Astrocyte (in vitro differentiated cells and primary cell): ENCODE results near the gene NTN1. TPM values are rescaled to one million over a fixed set of nuclear protein-coding genes. Genes with fewer than 3 reads are reported as not detected.

Experiments
- DNase-seq: peaks from one replicate; pipeline ENCODE4 v3.0.0-alpha.2; 2010; ENCODE audit warnings: low read depth
- FAIRE-seq: peaks from 2 replicates; lab custom pipeline; 2011; peaks lifted over from hg19 to GRCh38; lab: Jason Lieb, UNC
- H2AFZ ChIP-seq: 2 replicates; pipeline ENCODE4 v1.6.0; 2012; ENCODE audit warnings: low read depth, low read length, inconsistent platforms
- H3K27ac ChIP-seq: 2 replicates; pipeline ENCODE4 v1.5.1; 2011; ENCODE audit warnings: low read depth, low read length, inconsistent platforms
- H3K27me3 ChIP-seq: 2 replicates; pipeline ENCODE4 v1.6.0; 2011; ENCODE audit warnings: low read length, inconsistent platforms; ENCODE audit not compliant: insufficient read depth
- H3K36me3 ChIP-seq: 2 replicates; pipeline ENCODE4 v1.5.1; 2011; ENCODE audit warnings: low read length, inconsistent platforms; ENCODE audit not compliant: insufficient read depth
- H3K4me1 ChIP-seq: 2 replicates; pipeline ENCODE4 v1.5.1; 2011; ENCODE audit warnings: low read length, inconsistent platforms; ENCODE audit not compliant: insufficient read depth
- H3K4me2 ChIP-seq: 2 replicates; pipeline ENCODE4 v1.6.0; 2012; ENCODE audit warnings: low read length, inconsistent platforms
- H3K4me3 ChIP-seq: 2 replicates; pipeline ENCODE4 v1.5.1; 2011; ENCODE audit warnings: low read depth, mild to moderate bottlenecking, low read length, inconsistent platforms; ENCODE audit not compliant: insufficient read depth
- H3K79me2 ChIP-seq: 2 replicates; pipeline ENCODE4 v1.6.0; 2012; ENCODE audit warnings: mild to moderate bottlenecking, low read length, inconsistent platforms; ENCODE audit not compliant: insufficient read depth
- H3K9ac ChIP-seq: 2 replicates; pipeline ENCODE4 v1.6.0; 2012; ENCODE audit warnings: mild to moderate bottlenecking, low read length, inconsistent platforms
- H3K9me3 ChIP-seq: 2 replicates; pipeline ENCODE4 v1.5.1; 2012; ENCODE audit warnings: low read depth, mild to moderate bottlenecking, low read length, inconsistent platforms; ENCODE audit not compliant: insufficient read depth
- H4K20me1 ChIP-seq: 2 replicates; pipeline ENCODE4 v1.6.0; 2012; ENCODE audit warnings: low read length, inconsistent platforms; ENCODE audit not compliant: insufficient read depth
- H3K27ac Mint-ChIP-seq: one replicate; pipeline ENCODE4 v1.8.0; 2021; ENCODE audit warnings: mild to moderate bottlenecking, mixed read lengths; ENCODE audit not compliant: unreplicated experiment
- H3K27me3 Mint-ChIP-seq: one replicate; pipeline ENCODE4 v1.8.0; 2021; ENCODE audit warnings: low read depth, mixed read lengths; ENCODE audit not compliant: unreplicated experiment
- H3K36me3 Mint-ChIP-seq: one replicate; pipeline ENCODE4 v1.8.0; 2021; ENCODE audit warnings: low read depth, mixed read lengths; ENCODE audit not compliant: unreplicated experiment
- H3K4me1 Mint-ChIP-seq: one replicate; pipeline ENCODE4 v1.8.0; 2021; ENCODE audit warnings: low read depth, mixed read lengths; ENCODE audit not compliant: unreplicated experiment
- H3K4me3 Mint-ChIP-seq: one replicate; pipeline ENCODE4 v1.8.0; 2021; ENCODE audit warnings: mild to moderate bottlenecking, moderate library complexity, mixed read lengths; ENCODE audit not compliant: unreplicated experiment
- H3K9me3 Mint-ChIP-seq: one replicate; pipeline ENCODE4 v1.8.0; 2021; ENCODE audit warnings: mild to moderate bottlenecking, mixed read lengths; ENCODE audit not compliant: unreplicated experiment
- CTCF ChIP-seq: IDR thresholded peaks from 2 replicates; pipeline ENCODE4 v1.5.1; 2011; ENCODE audit warnings: low read depth, mild to moderate bottlenecking, inconsistent platforms, low read length, moderate library complexity; ENCODE audit not compliant: insufficient read depth
- EZH2 ChIP-seq: IDR thresholded peaks from 2 replicates; pipeline ENCODE4 v1.6.1; 2012; ENCODE audit warnings: mild to moderate bottlenecking, low read length, inconsistent platforms; ENCODE audit not compliant: insufficient read depth
- total RNA-seq: library from RNA; stranded (reverse); gene quantifications from 2 replicates; pipeline ENCODE4 v1.2.1, GENCODE V29; 2021

Gene NTN1
- total RNA-seq, 1 donor from 2014 or later = 9.8 TPM

- Histone ChIP-seq H3K4me1 (peaks cover 9% of the 10 kb centered on the region), H3K4me3 (no peak overlapping the region), H3K27ac (no peak overlapping the region), H3K27me3 (no peaks in the 10 kb centered on the region), H4K20me1 (no peaks in the 10 kb centered on the region), H2AFZ (no peak overlapping the region), H3K4me2 (no peak overlapping the region), H3K9ac (no peak overlapping the region), H3K36me3 (no peaks in the 10 kb centered on the region), H3K9me3 (no peaks in the 10 kb centered on the region), H3K79me2 (no peaks in the 10 kb centered on the region)
- Mint-ChIP-seq H3K27me3 (peaks cover 7% of the 10 kb centered on the region), H3K4me1 (no peaks in the 10 kb centered on the region), H3K27ac (no peak overlapping the region), H3K4me3 (no peak overlapping the region), H3K9me3 (peaks cover 10% of the 10 kb centered on the region), H3K36me3 (peaks cover 8% of the 10 kb centered on the region)
- DNase-seq (no peak), FAIRE-seq (no peak)
- TF ChIP-seq EZH2 (no peak), CTCF (no peak)
Measured at GRCh38 chr17:9235346-9235745, 214.0 kb downstream of the NTN1 start.

DNA sequence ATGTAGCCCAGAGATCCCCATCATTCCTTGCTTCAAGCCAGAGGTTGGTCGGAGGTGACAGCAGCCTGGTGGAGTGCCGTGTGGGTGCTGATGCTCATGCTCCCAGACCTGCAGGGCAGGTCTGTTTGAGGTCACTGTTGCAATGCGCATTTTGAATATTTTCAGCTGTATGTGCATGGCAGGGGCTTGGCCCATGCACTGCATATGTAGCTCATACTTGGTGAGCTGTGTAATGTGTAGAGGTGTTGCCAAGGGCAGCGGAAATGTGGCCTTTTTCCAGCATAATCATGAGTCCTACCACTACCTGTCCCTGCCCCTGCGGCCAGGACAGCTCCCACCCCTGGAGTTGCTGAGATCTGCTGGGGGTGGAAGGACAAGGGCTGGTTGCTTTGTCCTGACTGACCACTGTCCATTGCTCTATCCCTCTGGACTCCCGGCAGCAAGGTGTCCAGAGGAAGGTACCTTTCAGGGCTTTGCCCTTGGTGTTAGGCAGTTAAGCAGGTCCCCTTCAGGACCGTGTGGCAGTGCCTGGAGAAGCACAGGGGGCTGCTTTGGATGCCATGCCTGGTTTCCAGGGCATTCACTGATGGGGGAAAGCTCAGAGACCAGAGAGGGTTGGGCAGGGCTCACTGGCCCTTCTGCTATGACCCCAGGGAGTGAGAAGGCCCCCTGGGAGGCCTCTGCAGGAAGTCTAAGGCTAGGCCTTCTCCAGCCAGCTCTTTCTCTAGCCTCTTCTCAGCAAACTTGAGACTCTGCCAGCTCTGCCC, 215.2 kb downstream of the NTN1 start:
- no peak overlapping the region for H2AFZ ChIP-seq
- H3K36me3 ChIP-seq = no peaks in the 10 kb centered on the region
- H3K4me3 ChIP-seq = no peak overlapping the region
- FAIRE-seq (no peak), DNase-seq (no peak)
- H3K4me3 Mint-ChIP-seq = no peak overlapping the region
- no peak overlapping the region for H3K27ac ChIP-seq
- no peak overlapping the region for H3K9ac ChIP-seq
- no peaks in the 10 kb centered on the region for H4K20me1 ChIP-seq
- H3K4me1 Mint-ChIP-seq = no peaks in the 10 kb centered on the region
- no peaks in the 10 kb centered on the region for H3K79me2 ChIP-seq
- peaks cover 15% of the 10 kb centered on the region for H3K4me1 ChIP-seq
- no peak overlapping the region for H3K4me2 ChIP-seq
- TF ChIP-seq EZH2 = no peak
- H3K36me3 Mint-ChIP-seq = peaks cover 8% of the 10 kb centered on the region
- H3K27me3 ChIP-seq = no peaks in the 10 kb centered on the region
- peaks cover 7% of the 10 kb centered on the region for H3K27me3 Mint-ChIP-seq
- no peak overlapping the region for H3K27ac Mint-ChIP-seq
- H3K9me3 Mint-ChIP-seq = peaks cover 10% of the 10 kb centered on the region
- no peaks in the 10 kb centered on the region for H3K9me3 ChIP-seq

DNA sequence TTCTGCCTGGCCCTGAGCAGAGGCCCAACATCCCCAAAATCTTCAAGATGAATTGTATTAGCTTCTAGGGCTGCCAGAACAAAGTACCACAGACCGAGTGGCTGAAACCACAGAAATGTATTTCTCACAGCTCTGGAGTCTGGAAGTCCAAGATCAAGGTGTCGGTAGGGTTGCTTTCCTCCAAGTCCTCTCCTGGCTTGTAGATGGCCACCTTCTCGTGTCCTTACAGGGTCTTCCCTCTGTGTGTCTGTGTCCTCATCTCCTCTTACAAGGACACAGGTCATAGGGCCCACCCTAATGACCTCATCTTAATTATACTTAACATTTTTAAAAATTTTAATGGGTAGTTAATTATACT, 215.7 kb downstream of the NTN1 start:
- H3K36me3 ChIP-seq = no peaks in the 10 kb centered on the region
- no peak for FAIRE-seq

More for the DNA sequence above, 215.7 kb downstream of the NTN1 start:
- H3K36me3 Mint-ChIP-seq = peaks cover 8% of the 10 kb centered on the region
- H3K4me1 ChIP-seq = peaks cover 15% of the 10 kb centered on the region
- no peaks in the 10 kb centered on the region for H3K9me3 ChIP-seq
- H3K9me3 Mint-ChIP-seq = peaks cover 10% of the 10 kb centered on the region
- no peak overlapping the region for H2AFZ ChIP-seq
- no peak overlapping the region for H3K4me3 ChIP-seq
- no peak overlapping the region for H3K27ac Mint-ChIP-seq
- H3K27me3 ChIP-seq = no peaks in the 10 kb centered on the region
- no peak overlapping the region for H3K27ac ChIP-seq
- TF ChIP-seq EZH2 (no peak), CTCF (no peak)
- H3K4me2 ChIP-seq = no peak overlapping the region
- H3K4me1 Mint-ChIP-seq = no peaks in the 10 kb centered on the region
- no peak overlapping the region for H3K9ac ChIP-seq
- H3K4me3 Mint-ChIP-seq = no peak overlapping the region
- peak; percentile 43 for DNase-seq
- H3K27me3 Mint-ChIP-seq = peaks cover 7% of the 10 kb centered on the region
- no peaks in the 10 kb centered on the region for H4K20me1 ChIP-seq
- H3K79me2 ChIP-seq = no peaks in the 10 kb centered on the region
